ENCODE results near the gene ATP5F1E. TPM values are rescaled to one million over a fixed set of nuclear protein-coding genes. Genes with fewer than 3 reads are reported as not detected.

Gene ATP5F1E
- total RNA-seq, 1 donor from 2014 or later, result 53.5 TPM

DNA sequence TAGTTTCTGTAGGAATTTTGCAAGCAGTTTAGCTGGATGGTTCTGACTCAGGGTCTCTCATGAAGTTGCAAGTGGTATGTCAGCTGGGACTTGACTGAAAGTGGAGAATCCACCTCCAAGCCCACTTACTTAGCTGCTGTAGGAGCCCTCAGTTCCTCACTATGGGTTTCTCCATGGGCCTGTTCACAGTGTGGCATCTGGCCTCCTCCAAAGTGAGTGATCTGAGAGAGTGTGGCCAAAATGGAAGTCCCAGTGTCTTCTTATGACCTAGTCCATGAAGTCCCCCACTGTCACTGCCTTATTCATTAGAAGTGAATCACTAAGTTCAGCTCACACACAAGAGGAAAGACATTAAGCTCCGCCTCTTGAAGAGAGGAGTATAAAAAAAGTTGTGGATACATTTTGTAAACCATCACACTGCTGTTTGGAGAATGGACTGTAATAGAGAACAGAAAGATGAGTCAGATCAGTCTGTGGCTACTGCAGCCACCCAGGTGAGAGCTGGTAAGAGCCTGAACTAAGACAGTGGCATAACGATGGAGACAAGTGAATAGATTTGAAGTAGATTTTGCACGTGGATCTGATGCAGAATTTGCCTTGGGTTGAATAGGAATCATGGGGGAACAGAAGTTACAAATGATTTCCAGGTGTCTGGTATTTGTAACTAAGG is 55.9 kb downstream of the ATP5F1E start:
- peaks cover 1% of the 10 kb centered on the region for H3K27me3 Mint-ChIP-seq (ENCODE audit: unreplicated experiment)
- no peaks in the 10 kb centered on the region for H3K4me1 Mint-ChIP-seq (ENCODE audit: low read depth, unreplicated experiment)

More for the DNA sequence above, 55.9 kb downstream of the ATP5F1E start:
- DNase-seq, result no peak
- H3K27ac Mint-ChIP-seq (ENCODE audit: unreplicated experiment), result no peak overlapping the region
- H3K36me3 Mint-ChIP-seq (ENCODE audit: unreplicated experiment), result peaks cover 11% of the 10 kb centered on the region
- TF ChIP-seq, protein P1, sequence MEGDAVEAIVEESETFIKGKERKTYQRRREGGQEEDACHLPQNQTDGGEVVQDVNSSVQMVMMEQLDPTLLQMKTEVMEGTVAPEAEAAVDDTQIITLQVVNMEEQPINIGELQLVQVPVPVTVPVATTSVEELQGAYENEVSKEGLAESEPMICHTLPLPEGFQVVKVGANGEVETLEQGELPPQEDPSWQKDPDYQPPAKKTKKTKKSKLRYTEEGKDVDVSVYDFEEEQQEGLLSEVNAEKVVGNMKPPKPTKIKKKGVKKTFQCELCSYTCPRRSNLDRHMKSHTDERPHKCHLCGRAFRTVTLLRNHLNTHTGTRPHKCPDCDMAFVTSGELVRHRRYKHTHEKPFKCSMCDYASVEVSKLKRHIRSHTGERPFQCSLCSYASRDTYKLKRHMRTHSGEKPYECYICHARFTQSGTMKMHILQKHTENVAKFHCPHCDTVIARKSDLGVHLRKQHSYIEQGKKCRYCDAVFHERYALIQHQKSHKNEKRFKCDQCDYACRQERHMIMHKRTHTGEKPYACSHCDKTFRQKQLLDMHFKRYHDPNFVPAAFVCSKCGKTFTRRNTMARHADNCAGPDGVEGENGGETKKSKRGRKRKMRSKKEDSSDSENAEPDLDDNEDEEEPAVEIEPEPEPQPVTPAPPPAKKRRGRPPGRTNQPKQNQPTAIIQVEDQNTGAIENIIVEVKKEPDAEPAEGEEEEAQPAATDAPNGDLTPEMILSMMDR (IDR thresholded peaks at IDR 0.05; ENCODE audit: partially characterized antibody, unreplicated experiment), result no peak
- H3K4me3 Mint-ChIP-seq (ENCODE audit: unreplicated experiment), result no peak overlapping the region
- H3K9me3 Mint-ChIP-seq (ENCODE audit: unreplicated experiment), result peaks cover 2% of the 10 kb centered on the region

Other genes starting within 250 kb of the ATP5F1E start
- gene GNAS-AS1, start 181.4 kb downstream of the ATP5F1E start, total RNA-seq (ENCODE audit: unreplicated experiment), result 11.7 TPM
- 1,989 TPM for gene GNAS, start 179.6 kb downstream of the ATP5F1E start, total RNA-seq (ENCODE audit: unreplicated experiment)
- 112 TPM for gene NELFCD, start 51.1 kb downstream of the ATP5F1E start, total RNA-seq (ENCODE audit: unreplicated experiment)
- 13.1 TPM for gene CTSZ, start 25.1 kb downstream of the ATP5F1E start, total RNA-seq (ENCODE audit: unreplicated experiment)
- gene TUBB1, start 12.9 kb downstream of the ATP5F1E start, total RNA-seq (ENCODE audit: unreplicated experiment), result not detected
- gene PRELID3B, start 10.5 kb upstream of the ATP5F1E start, total RNA-seq (ENCODE audit: unreplicated experiment), result 65.5 TPM
- gene ZNF831, start 131.5 kb upstream of the ATP5F1E start, total RNA-seq (ENCODE audit: unreplicated experiment), result not detected